ENCODE measurements around the gene GPRC6A. TPM values are rescaled to one million over a fixed set of nuclear protein-coding genes. Genes with fewer than 3 reads are reported as not detected.
"Not testable (repeated sequence)": the region's sequence is repeated elsewhere in the genome, so short reads cannot be mapped to it uniquely, and the experiment has no call there.

Gene GPRC6A
- total RNA-seq, 2 experiments from 2014 or later, result not detected

DNA sequence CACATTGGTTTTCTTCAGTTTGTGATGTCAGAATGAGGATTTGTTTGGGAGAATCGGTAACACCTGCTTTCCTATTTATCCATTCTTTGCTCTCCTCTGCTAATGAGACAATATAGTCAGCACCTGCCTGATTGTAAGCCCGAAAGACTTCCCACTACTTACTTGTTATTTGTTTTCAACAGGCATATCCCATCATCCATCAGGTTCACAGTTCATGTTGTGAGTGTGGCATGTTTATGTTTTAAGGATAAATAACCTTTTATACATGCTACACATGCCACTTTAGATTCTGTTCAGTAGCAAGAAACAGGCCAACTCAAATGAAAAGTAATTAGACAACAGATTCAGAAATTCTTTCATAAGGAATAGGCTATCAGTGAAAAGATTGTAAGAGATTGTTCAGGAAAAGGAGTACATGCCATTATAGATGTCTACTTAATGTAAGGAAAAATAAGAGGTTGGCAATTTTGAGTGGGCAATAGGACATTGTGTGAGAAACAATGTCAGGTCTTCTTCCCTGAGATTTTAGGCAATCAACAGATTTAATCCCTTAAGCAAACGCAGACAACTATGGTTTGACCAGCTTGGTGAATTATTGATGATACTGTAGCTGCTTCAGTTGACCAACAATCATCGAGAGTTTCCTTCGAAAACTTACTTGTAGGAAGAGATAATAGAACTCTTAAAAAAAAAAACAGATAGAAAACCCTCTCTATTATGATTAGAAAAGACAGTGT, 7.9 kb upstream of the GPRC6A start:
- no peaks in the 10 kb centered on the region for H3K9me3 Mint-ChIP-seq (ENCODE audit: insufficient read depth)
- POLR2A ChIA-PET, result no interaction called here
- no peaks in the 10 kb centered on the region for H3K4me1 Mint-ChIP-seq (ENCODE audit: low read depth)
- H3K27ac Mint-ChIP-seq, result no peak overlapping the region
- H3K4me3 Mint-ChIP-seq, result no peak overlapping the region
- H3K27me3 Mint-ChIP-seq (ENCODE audit: low read depth), result peaks cover 2% of the 10 kb centered on the region
- CTCF ChIA-PET, result no interaction called here
- no peak for ATAC-seq
- H3K36me3 Mint-ChIP-seq (ENCODE audit: low read depth), result no peaks in the 10 kb centered on the region
- DNase-seq, result no peak

DNA sequence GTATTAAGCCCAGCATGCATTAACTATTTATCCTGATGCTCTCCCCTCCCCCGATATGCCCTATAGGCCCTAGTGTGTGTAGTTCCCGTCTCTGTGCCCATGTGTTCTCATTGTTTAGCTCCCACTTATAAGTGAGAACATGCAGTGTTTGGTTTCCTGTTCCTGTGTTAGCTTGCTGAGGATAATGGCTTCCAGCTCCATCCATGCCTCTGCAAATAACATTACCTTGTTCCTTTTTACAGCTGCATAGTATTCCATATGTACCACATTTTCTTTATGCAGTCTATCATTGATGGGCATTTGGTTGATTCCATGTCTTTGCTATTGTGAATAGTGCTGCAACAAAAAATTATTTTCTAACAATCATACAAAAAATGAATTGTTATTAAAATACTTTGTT, 5.6 kb upstream of the GPRC6A start:
- H3K27ac Mint-ChIP-seq; H3K9me3 Mint-ChIP-seq (ENCODE audit: insufficient read depth); H3K27me3 Mint-ChIP-seq (ENCODE audit: low read depth); H3K4me1 Mint-ChIP-seq (ENCODE audit: low read depth); CTCF ChIA-PET; POLR2A ChIA-PET; H3K36me3 Mint-ChIP-seq (ENCODE audit: low read depth); DNase-seq; H3K4me3 Mint-ChIP-seq; ATAC-seq: not testable (repeated sequence)

DNA sequence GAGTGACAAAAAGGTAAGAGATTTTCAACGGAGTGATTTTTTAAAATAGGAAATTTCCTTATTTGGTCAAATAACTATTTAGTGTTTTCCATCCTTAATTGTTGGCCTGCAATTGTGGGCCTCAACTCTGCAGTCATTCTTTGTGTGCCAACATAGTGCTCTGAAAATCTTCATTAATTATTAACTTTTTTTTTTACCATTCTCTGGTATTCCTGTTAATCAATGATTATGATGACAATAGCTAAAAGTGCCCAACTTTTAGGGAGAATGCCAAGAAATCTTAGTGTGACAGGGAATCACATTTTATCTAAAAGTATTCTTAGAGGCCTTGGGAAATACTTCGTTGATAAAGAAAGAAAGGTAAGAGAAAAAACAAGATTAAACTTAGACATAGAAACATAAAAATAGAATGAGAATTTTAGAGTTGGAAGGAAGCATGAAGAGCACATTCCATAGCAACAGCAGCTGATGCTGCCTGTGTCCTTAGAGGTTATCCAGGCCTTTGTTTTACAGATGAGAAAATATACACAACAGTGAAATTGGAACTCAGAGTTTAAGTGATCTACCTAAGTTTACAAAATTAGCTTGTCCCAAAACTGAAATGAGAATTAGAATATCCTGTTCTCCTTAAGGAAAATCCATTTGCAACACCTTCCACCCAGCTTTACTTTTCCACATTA, 1.2 kb downstream of the GPRC6A start:
- Mint-ChIP-seq H3K4me3 (no peak overlapping the region), H3K27me3 (ENCODE audit: low read depth) (peaks cover 4% of the 10 kb centered on the region), H3K36me3 (ENCODE audit: low read depth) (no peaks in the 10 kb centered on the region), H3K27ac (no peak overlapping the region), H3K9me3 (ENCODE audit: insufficient read depth) (no peaks in the 10 kb centered on the region), H3K4me1 (ENCODE audit: low read depth) (no peaks in the 10 kb centered on the region)
- ChIA-PET CTCF (no interaction called here), POLR2A (no interaction called here)
- no peak for ATAC-seq
- no peak for DNase-seq

DNA sequence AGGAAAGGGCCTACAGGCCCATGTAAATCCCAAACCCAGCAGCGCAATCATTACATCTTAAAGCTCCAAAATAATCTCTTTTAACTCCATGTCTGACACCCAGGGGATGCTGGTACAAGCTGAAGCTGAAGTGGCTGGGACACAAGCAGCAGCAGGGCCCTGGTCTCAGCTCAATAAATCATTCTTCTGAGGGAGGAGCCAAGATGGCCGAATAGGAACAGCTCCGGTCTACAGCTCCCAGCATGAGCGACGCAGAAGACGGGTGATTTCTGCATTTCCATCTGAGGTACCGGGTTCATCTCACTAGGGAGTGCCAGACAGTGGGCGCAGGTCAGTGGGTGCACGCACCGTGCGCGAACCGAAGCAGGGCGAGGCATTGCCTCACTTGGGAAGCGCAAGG, 12.5 kb downstream of the GPRC6A start:
- not testable (repeated sequence) for H3K4me3 Mint-ChIP-seq; DNase-seq; H3K36me3 Mint-ChIP-seq (ENCODE audit: low read depth)

DNA sequence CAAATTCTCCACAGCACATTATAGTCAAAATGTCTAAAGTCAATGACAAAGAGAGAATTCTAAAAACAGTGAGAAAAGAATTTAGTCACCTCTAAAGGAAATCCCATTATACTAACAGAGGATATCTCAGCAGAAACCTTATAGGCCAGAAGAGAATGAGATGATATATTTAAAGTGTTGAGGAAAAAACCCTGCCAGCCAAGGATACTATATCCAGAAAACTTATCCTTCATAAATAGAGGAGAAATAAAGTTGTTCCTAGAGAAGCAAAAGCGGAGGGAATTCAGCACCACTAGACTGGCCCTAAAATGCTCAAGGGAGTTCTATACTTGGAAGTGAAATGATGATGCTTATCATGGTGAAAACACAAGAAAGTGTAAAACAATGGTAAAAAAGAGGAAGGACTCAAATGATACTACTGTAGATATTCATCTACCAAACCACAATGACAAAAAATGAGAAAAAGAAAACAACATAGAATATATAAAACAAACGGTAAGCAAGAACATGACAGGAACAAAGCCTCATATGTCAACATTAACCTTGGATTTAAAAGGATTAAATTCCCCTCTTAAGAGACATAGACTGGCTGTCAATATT, 16.7 kb downstream of the GPRC6A start:
- CTCF ChIA-PET, result no interaction called here
- H3K27ac Mint-ChIP-seq, result no peak overlapping the region
- ATAC-seq, result no peak
- H3K4me3 Mint-ChIP-seq, result no peak overlapping the region
- H3K27me3 Mint-ChIP-seq (ENCODE audit: low read depth), result no peaks in the 10 kb centered on the region
- H3K9me3 Mint-ChIP-seq (ENCODE audit: insufficient read depth), result no peaks in the 10 kb centered on the region
- H3K4me1 Mint-ChIP-seq (ENCODE audit: low read depth), result no peaks in the 10 kb centered on the region
- DNase-seq, result no peak
- POLR2A ChIA-PET, result no interaction called here
- no peaks in the 10 kb centered on the region for H3K36me3 Mint-ChIP-seq (ENCODE audit: low read depth)

More for the DNA sequence above, 12.5 kb downstream of the GPRC6A start:
- ATAC-seq; H3K27ac Mint-ChIP-seq; POLR2A ChIA-PET; CTCF ChIA-PET; H3K4me1 Mint-ChIP-seq (ENCODE audit: low read depth); H3K27me3 Mint-ChIP-seq (ENCODE audit: low read depth); H3K9me3 Mint-ChIP-seq (ENCODE audit: insufficient read depth): not testable (repeated sequence)

DNA sequence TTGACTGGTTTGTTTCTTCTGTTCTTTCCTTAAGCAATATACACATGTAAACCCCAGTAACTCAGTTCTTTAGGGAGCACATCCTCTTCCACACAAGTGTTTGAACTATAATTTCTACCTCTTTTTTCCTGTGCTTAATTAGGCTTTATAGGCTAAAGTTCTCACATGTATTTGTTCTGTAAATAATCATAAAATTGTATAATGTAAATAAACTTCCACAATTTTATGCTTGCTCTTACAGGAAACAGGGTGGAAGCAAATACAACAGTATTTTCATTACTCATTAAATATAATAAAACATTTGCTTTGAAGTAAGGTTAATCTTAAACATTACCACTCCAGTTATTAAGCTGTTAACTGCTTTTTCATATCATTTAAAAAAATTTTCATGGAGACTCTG, 26.9 kb downstream of the GPRC6A start:
- peaks cover 11% of the 10 kb centered on the region for H3K27me3 Mint-ChIP-seq (ENCODE audit: low read depth)

DNA sequence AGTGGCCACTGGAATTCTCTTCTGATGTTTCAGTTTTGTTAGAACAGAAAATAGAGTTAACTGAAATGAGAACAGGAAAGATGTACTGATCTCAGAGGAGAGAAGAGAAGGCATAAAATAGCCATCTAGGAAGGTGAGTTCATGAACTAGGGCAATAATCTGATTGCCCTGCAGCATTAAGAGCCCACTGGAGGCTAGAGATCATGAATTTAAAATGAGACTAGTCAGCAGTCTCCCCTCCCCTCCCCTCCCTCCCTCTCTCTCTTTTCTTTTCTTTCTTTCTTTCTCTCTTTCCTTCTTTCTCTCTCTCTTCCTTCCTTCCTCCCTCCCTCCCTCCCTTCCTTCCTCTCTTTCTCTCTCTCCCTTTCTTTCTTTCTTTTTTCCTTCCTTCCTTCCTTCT, 28.9 kb downstream of the GPRC6A start:
- ChIA-PET POLR2A (no interaction called here), CTCF (no interaction called here)
- Mint-ChIP-seq H3K27ac (no peak overlapping the region), H3K27me3 (ENCODE audit: low read depth) (peaks cover 11% of the 10 kb centered on the region), H3K4me3 (no peak overlapping the region), H3K4me1 (ENCODE audit: low read depth) (no peaks in the 10 kb centered on the region), H3K9me3 (ENCODE audit: insufficient read depth) (no peaks in the 10 kb centered on the region), H3K36me3 (ENCODE audit: low read depth) (no peaks in the 10 kb centered on the region)
- DNase-seq (no peak), ATAC-seq (no peak)

More for the DNA sequence above, 26.9 kb downstream of the GPRC6A start:
- Mint-ChIP-seq H3K4me1 (ENCODE audit: low read depth) (no peaks in the 10 kb centered on the region), H3K4me3 (no peak overlapping the region), H3K9me3 (ENCODE audit: insufficient read depth) (no peaks in the 10 kb centered on the region), H3K36me3 (ENCODE audit: low read depth) (no peaks in the 10 kb centered on the region), H3K27ac (no peak overlapping the region)
- no peak for ATAC-seq
- no peak for DNase-seq
- POLR2A ChIA-PET, result no interaction called here
- CTCF ChIA-PET, result no interaction called here

DNA sequence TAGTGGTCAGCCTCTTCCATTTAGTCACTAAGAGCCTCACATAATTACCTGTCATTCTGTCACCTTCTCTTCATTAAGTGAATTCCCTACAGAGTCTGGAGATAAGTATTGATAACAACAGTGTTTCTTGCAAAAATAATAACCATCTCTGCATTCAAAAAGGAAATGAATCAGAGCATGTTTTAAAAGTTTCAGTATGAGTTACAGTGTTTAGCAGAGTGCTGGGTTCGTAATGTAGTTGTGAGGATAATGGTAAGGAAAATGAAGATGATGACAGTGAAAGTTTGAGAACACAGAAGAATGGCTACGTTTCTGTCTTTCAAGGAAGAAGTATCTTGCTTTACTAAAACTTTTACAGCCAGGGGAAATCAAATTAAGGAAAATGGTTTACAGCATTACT, 31.3 kb downstream of the GPRC6A start:
- ATAC-seq (no peak), DNase-seq (no peak)
- Mint-ChIP-seq H3K4me1 (ENCODE audit: low read depth) (no peaks in the 10 kb centered on the region), H3K27ac (no peak overlapping the region), H3K36me3 (ENCODE audit: low read depth) (no peaks in the 10 kb centered on the region), H3K9me3 (ENCODE audit: insufficient read depth) (no peaks in the 10 kb centered on the region), H3K4me3 (no peak overlapping the region), H3K27me3 (ENCODE audit: low read depth) (peaks cover 6% of the 10 kb centered on the region)
- POLR2A ChIA-PET, result no interaction called here
- CTCF ChIA-PET, result no interaction called here

DNA sequence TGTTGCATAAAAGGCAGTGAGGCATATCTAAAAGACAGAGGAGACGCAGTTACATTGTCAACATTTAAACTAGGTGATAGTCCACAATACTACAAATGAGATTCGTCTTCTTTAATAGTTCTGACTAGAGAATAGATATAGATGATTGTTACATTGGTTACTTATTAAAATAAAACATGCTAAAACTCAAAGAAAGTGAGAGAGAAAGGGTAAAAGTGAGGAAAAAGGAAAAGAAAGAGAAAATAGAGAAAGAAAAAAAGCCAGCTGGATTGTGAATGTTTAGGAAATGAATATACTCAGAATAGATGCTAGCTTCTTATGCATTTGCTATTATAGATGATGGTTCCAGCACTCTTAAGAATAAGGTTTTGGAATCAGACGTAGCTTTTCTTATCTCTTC, 35.7 kb downstream of the GPRC6A start:
- Mint-ChIP-seq H3K4me3 (no peak overlapping the region), H3K36me3 (ENCODE audit: low read depth) (no peaks in the 10 kb centered on the region), H3K4me1 (ENCODE audit: low read depth) (no peaks in the 10 kb centered on the region), H3K9me3 (ENCODE audit: insufficient read depth) (no peaks in the 10 kb centered on the region), H3K27ac (no peak overlapping the region), H3K27me3 (ENCODE audit: low read depth) (peaks cover 2% of the 10 kb centered on the region)
- ATAC-seq, result no peak
- ChIA-PET POLR2A (no interaction called here), CTCF (no interaction called here)
- no peak for DNase-seq

DNA sequence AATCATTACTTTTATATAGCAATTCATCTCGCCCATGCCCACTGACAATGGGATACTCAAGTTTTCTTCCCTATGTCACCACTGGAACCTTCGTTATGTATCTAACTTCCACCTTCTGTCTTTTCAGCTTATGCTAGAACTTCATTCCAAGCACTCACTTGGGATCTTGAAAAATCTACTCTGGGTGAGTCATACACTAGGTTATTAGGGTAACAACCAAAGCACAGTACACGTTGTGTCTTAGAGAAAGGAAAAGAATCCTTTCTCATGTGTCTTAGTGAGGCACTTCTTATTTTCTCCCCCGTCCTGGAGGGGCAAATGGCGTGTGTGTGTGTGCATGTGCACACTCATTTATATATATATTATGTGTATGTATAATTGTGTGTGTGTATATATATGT, 45.0 kb downstream of the GPRC6A start:
- ChIA-PET POLR2A (no interaction called here), CTCF (no interaction called here)
- Mint-ChIP-seq H3K4me1 (ENCODE audit: low read depth) (no peaks in the 10 kb centered on the region), H3K4me3 (no peak overlapping the region), H3K27me3 (ENCODE audit: low read depth) (peaks cover 2% of the 10 kb centered on the region), H3K9me3 (ENCODE audit: insufficient read depth) (no peaks in the 10 kb centered on the region), H3K36me3 (ENCODE audit: low read depth) (no peaks in the 10 kb centered on the region), H3K27ac (no peak overlapping the region)
- ATAC-seq, result no peak
- no peak for DNase-seq

DNA sequence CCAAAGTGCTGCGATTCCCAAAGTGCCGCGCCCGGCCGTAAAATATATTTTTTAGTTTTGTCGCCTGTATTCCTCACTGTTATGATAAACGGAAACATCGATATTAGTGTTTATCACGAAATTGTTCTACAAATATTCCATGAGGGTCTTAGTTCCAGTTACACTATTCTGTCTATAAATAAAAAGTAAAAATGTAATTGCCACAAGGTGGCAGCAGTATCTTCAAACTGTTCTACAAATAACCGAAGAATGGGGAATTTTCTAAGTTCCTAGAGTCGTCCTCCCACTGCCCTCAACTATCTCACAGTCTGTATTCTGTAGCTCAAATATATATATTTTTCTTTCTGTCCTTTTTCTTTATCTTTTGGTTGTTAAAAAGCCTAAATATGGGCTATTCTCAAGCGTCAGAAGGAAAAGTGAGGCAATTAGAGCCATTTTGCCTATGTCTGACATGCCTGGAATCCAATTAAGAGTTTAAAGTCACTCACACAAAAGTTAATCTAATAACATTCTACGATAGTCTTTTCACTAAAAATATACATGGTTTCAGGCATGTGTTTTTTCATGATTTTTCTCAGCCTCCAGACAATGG, 49.2 kb downstream of the GPRC6A start:
- Mint-ChIP-seq H3K4me1 (ENCODE audit: low read depth) (no peaks in the 10 kb centered on the region), H3K36me3 (ENCODE audit: low read depth) (no peaks in the 10 kb centered on the region), H3K4me3 (no peak overlapping the region), H3K27me3 (ENCODE audit: low read depth) (peaks cover 2% of the 10 kb centered on the region), H3K9me3 (ENCODE audit: insufficient read depth) (no peaks in the 10 kb centered on the region), H3K27ac (no peak overlapping the region)
- ChIA-PET CTCF (no interaction called here), POLR2A (no interaction called here)
- ATAC-seq (no peak), DNase-seq (no peak)

DNA sequence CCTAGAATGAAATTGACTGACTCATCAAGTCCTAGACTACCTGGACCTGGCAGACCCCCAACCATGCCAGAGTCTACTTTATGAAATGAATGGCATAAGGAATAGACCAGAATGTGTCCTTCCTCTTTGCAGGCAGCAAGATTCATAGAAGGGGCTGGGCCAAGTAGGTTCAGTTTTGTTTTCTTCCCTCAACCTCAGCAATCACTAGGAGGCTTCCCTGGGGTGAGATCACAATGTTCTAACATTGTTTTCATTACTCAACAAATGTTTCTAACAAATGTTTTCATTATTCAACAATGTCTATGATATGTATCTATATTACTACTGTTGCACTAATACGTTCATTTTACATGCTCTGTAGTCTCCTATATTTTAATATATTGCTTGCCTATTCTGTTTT, 55.0 kb downstream of the GPRC6A start:
- Mint-ChIP-seq H3K4me1 (ENCODE audit: low read depth) (no peaks in the 10 kb centered on the region), H3K9me3 (ENCODE audit: insufficient read depth) (no peaks in the 10 kb centered on the region), H3K36me3 (ENCODE audit: low read depth) (no peaks in the 10 kb centered on the region), H3K27me3 (ENCODE audit: low read depth) (peaks cover 6% of the 10 kb centered on the region), H3K4me3 (no peak overlapping the region), H3K27ac (no peak overlapping the region)
- DNase-seq (no peak), ATAC-seq (no peak)
- CTCF ChIA-PET, result no interaction called here
- POLR2A ChIA-PET, result no interaction called here

Measured in activated CD8-positive, alpha-beta T cell treated with anti-CD3 and anti-CD28 coated beads, Interleukin-2, amount 10 ng/mL, durations not matched to agents 7 days and 5 days (primary cell).